MM.1S (cell line): ENCODE results near the gene CASKIN1.

Experiments
- EZH2 ChIP-seq: fragments of 300-600 bp; sonication (generic); optimal IDR thresholded peaks from 2 replicates; pipeline ENCODE3; 2017; ENCODE audit warnings: low read depth, mild to moderate bottlenecking, antibody characterized with exemption, low read length, mixed read lengths
- TF ChIP-seq, protein P1 (sequence below): fragments of 300-600 bp; sonication (generic); IDR thresholded peaks from 2 replicates; pipeline ENCODE4 v1.5.1; 2016; ENCODE audit warnings: antibody characterized with exemption, low read length, mixed read lengths

DNA sequence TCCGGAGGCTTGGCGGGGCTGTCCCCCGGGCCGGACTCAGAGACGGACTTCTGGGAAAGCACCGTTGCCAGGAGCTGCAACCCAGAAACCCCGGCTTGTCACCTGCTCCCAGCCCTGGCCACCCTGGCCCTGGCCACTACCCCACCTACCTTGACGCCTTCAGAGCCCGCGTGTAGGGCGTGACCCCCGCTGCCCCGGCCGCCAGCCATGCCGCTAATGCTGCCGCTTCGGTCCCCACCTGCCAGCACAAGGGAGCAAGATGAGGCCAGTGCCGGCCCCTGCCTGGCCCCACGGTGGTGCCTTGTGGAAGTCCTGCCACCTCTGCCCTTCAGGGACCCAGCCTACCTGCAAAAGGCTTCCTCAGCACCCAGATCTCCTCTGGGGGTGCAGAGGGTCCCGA, 11.4 kb downstream of the CASKIN1 start:
- no peak for TF ChIP-seq EZH2
- TF ChIP-seq, protein P1, sequence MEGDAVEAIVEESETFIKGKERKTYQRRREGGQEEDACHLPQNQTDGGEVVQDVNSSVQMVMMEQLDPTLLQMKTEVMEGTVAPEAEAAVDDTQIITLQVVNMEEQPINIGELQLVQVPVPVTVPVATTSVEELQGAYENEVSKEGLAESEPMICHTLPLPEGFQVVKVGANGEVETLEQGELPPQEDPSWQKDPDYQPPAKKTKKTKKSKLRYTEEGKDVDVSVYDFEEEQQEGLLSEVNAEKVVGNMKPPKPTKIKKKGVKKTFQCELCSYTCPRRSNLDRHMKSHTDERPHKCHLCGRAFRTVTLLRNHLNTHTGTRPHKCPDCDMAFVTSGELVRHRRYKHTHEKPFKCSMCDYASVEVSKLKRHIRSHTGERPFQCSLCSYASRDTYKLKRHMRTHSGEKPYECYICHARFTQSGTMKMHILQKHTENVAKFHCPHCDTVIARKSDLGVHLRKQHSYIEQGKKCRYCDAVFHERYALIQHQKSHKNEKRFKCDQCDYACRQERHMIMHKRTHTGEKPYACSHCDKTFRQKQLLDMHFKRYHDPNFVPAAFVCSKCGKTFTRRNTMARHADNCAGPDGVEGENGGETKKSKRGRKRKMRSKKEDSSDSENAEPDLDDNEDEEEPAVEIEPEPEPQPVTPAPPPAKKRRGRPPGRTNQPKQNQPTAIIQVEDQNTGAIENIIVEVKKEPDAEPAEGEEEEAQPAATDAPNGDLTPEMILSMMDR = no peak
